Liver (tissue), 9 donors: Measurements from ENCODE around the gene PTCD2. TPM values are rescaled to one million over a fixed set of nuclear protein-coding genes. Genes with fewer than 3 reads are reported as not detected.

ENCODE experiments used
- DNase-seq: peaks from one replicate; pipeline ENCODE4 v3.0.0-alpha.2; 2017; ENCODE audit warnings: low spot score
- H3K27ac ChIP-seq, 2 donors: one replicate each; pipeline ENCODE4 v1.7.0; 2013; ENCODE audit warnings: inconsistent platforms in 2 of 2, low read length in 2 of 2, control low read depth in 1 of 2, low read depth in 1 of 2, mild to moderate bottlenecking in 1 of 2
- H3K27me3 ChIP-seq, 4 donors: one replicate each; pipeline versions ENCODE4 v1.6.1 to v1.7.0; 2013; ENCODE audit warnings: low read length in 3 of 4, inconsistent platforms in 1 of 4, mild to moderate bottlenecking in 1 of 4, moderate library complexity in 1 of 4; ENCODE audit not compliant: control insufficient read depth in 4 of 4, insufficient read depth in 4 of 4
- H3K36me3 ChIP-seq, 4 donors: one replicate each; pipeline versions ENCODE4 v1.6.1 to v1.7.0; 2013; ENCODE audit warnings: low read length in 3 of 4, mild to moderate bottlenecking in 3 of 4, low read depth in 1 of 4, moderate library complexity in 1 of 4; ENCODE audit not compliant: control insufficient read depth in 4 of 4, insufficient read depth in 3 of 4
- H3K4me1 ChIP-seq, 4 donors: one replicate each; pipeline versions ENCODE4 v1.6.1 to v1.7.0; 2013; ENCODE audit warnings: low read length in 3 of 4, mild to moderate bottlenecking in 3 of 4, moderate library complexity in 1 of 4; ENCODE audit not compliant: control insufficient read depth in 4 of 4, insufficient read depth in 4 of 4
- H3K4me3 ChIP-seq, 3 donors: one replicate each; pipeline versions ENCODE4 v1.6.1 to v1.7.0; 2013; ENCODE audit warnings: low read length in 3 of 3, control low read depth in 1 of 3, low read depth in 1 of 3, mild to moderate bottlenecking in 1 of 3
- H3K9ac ChIP-seq, 2 donors: one replicate each; pipeline ENCODE4 v1.7.0; 2013; ENCODE audit warnings: low read length in 2 of 2, mild to moderate bottlenecking in 2 of 2, moderate library complexity in 2 of 2, control low read depth in 1 of 2, low read depth in 1 of 2
- H3K9me3 ChIP-seq, 4 donors: one replicate each; pipeline versions ENCODE4 v1.6.1 to v1.7.0; 2013; ENCODE audit warnings: low read length in 3 of 4; ENCODE audit not compliant: control insufficient read depth in 4 of 4
- EGR1 ChIP-seq, 2 donors: IDR thresholded peaks; 2 replicates each; pipeline ENCODE4 v1.6.1; 2016 to 2018; ENCODE audit warnings: antibody characterized with exemption in 2 of 2, low read depth in 2 of 2
- FOXA1 ChIP-seq: IDR thresholded peaks from 2 replicates; pipeline ENCODE4 v1.6.1; 2016; ENCODE audit warnings: antibody characterized with exemption
- FOXA2 ChIP-seq: IDR thresholded peaks from 2 replicates; pipeline ENCODE4 v1.6.1; 2016; ENCODE audit warnings: antibody characterized with exemption
- GABPA ChIP-seq, 2 donors: IDR thresholded peaks in 1 of 2; conservative IDR thresholded peaks in 1 of 2; 2 replicates each; pipeline ENCODE4 v1.6.1; 2016; ENCODE audit warnings: antibody characterized with exemption in 2 of 2, mild to moderate bottlenecking in 1 of 2, moderate library complexity in 1 of 2
- HNF4A ChIP-seq, 2 donors: conservative IDR thresholded peaks; 2 replicates each; pipeline ENCODE4 v1.6.1; 2016; ENCODE audit warnings: antibody characterized with exemption in 2 of 2, mild to moderate bottlenecking in 2 of 2
- HNF4G ChIP-seq: IDR thresholded peaks from 2 replicates; pipeline ENCODE4 v1.6.1; 2016; ENCODE audit warnings: antibody characterized with exemption
- JUND ChIP-seq, 2 donors: IDR thresholded peaks; 2 replicates each; pipeline ENCODE4 v1.6.1; 2016; ENCODE audit warnings: antibody characterized with exemption in 2 of 2
- NR2F2 ChIP-seq: IDR thresholded peaks from 2 replicates; pipeline ENCODE4 v1.6.1; 2016; ENCODE audit warnings: antibody characterized with exemption
- RAD21 ChIP-seq, 2 donors: IDR thresholded peaks; 2 replicates each; pipeline ENCODE4 v1.6.1; 2016; ENCODE audit warnings: antibody characterized with exemption in 2 of 2, mild to moderate bottlenecking in 2 of 2
- REST ChIP-seq: IDR thresholded peaks from 2 replicates; pipeline ENCODE4 v1.6.1; 2016; ENCODE audit warnings: antibody characterized with exemption, mild to moderate bottlenecking
- RXRA ChIP-seq, 2 donors: IDR thresholded peaks; 2 replicates each; pipeline ENCODE4 v1.6.1; 2017 to 2018; ENCODE audit warnings: antibody characterized with exemption in 2 of 2, mild to moderate bottlenecking in 1 of 2
- SP1 ChIP-seq: IDR thresholded peaks from 2 replicates; pipeline ENCODE4 v1.6.1; 2018; ENCODE audit warnings: antibody characterized with exemption, mild to moderate bottlenecking
- TAF1 ChIP-seq: conservative IDR thresholded peaks from 2 replicates; pipeline ENCODE4 v1.6.1; 2016; ENCODE audit warnings: antibody characterized with exemption, mild to moderate bottlenecking
- YY1 ChIP-seq: IDR thresholded peaks from 2 replicates; pipeline ENCODE4 v1.6.1; 2016; ENCODE audit warnings: antibody characterized with exemption, mild to moderate bottlenecking
- WGBS: extraction: QIAGEN DNeasy Blood & Tissue Kit; methylation state at CpG from one replicate; pipeline ENCODE4 v1.1.7; 2013; 5-methylcytosine and 5-hydroxymethylcytosine counted together
- polyA plus RNA-seq, 2 donors: library from polyadenylated mRNA; stranded (reverse) in 1 of 2; unstranded in 1 of 2; fragments of 200-250 nt in 1 of 2; fragments of >200 nt in 1 of 2; fragmentation: Nextera tagmentation in 1 of 2; extraction: Ambion mirVana in 1 of 2; gene quantifications; one replicate each; pipeline versions ENCODE4 v1.2.1 to v1.2.3, GENCODE V29; 2013 to 2015
- total RNA-seq, 2 donors: library from RNA; depleted of rRNA; stranded (reverse); fragments of >200 nt; gene quantifications; one replicate each; pipeline ENCODE4 v1.2.3, GENCODE V29; 2014
- TF ChIP-seq, protein P1 (sequence below): fragments of 150-350 bp; IDR thresholded peaks from 2 replicates; pipeline ENCODE4 v1.5.1; 2017; ENCODE audit warnings: improper control_type of control experiment, low read depth, low read length; ENCODE audit not compliant: missing input control
- TF ChIP-seq, protein P2 (sequence below): IDR thresholded peaks from 2 replicates; pipeline ENCODE4 v1.6.1; 2016; ENCODE audit warnings: antibody characterized with exemption
- donor health status: healthy.
- donor health status: healthy.
- donor health status: healthy.
- donor health status: healthy.
- donor health status: healthy.

The PTCD2 gene
- total and polyA plus RNA-seq, 4 donors = 4.4 to 5.9 (median 5.2) TPM

- Histone ChIP-seq H3K4me1 (no peaks in the 10 kb centered on the region), H3K36me3 (no peaks in the 10 kb centered on the region), H3K27ac (no peak overlapping the region), H3K9ac (no peak overlapping the region), H3K27me3 (no peaks in the 10 kb centered on the region), H3K9me3 (no peaks in the 10 kb centered on the region), H3K4me3 (no peak overlapping the region)
- no peak for TF ChIP-seq FOXA1
- TF ChIP-seq, protein P1, sequence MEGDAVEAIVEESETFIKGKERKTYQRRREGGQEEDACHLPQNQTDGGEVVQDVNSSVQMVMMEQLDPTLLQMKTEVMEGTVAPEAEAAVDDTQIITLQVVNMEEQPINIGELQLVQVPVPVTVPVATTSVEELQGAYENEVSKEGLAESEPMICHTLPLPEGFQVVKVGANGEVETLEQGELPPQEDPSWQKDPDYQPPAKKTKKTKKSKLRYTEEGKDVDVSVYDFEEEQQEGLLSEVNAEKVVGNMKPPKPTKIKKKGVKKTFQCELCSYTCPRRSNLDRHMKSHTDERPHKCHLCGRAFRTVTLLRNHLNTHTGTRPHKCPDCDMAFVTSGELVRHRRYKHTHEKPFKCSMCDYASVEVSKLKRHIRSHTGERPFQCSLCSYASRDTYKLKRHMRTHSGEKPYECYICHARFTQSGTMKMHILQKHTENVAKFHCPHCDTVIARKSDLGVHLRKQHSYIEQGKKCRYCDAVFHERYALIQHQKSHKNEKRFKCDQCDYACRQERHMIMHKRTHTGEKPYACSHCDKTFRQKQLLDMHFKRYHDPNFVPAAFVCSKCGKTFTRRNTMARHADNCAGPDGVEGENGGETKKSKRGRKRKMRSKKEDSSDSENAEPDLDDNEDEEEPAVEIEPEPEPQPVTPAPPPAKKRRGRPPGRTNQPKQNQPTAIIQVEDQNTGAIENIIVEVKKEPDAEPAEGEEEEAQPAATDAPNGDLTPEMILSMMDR = no peak
- TF ChIP-seq JUND (IDR thresholded peaks at IDR 0.05) = no peak
- no peak for TF ChIP-seq SP1
- TF ChIP-seq FOXA2 = no peak
- no peak for TF ChIP-seq HNF4A (conservative IDR thresholded peaks at IDR 0.05)
- TF ChIP-seq TAF1 = no peak
- no peak for TF ChIP-seq YY1
- no peak for TF ChIP-seq EGR1 (IDR thresholded peaks at IDR 0.05; ENCODE audit: low read depth in 2 of 2)
- TF ChIP-seq HNF4G = no peak
- TF ChIP-seq REST = no peak
- TF ChIP-seq, protein P2, sequence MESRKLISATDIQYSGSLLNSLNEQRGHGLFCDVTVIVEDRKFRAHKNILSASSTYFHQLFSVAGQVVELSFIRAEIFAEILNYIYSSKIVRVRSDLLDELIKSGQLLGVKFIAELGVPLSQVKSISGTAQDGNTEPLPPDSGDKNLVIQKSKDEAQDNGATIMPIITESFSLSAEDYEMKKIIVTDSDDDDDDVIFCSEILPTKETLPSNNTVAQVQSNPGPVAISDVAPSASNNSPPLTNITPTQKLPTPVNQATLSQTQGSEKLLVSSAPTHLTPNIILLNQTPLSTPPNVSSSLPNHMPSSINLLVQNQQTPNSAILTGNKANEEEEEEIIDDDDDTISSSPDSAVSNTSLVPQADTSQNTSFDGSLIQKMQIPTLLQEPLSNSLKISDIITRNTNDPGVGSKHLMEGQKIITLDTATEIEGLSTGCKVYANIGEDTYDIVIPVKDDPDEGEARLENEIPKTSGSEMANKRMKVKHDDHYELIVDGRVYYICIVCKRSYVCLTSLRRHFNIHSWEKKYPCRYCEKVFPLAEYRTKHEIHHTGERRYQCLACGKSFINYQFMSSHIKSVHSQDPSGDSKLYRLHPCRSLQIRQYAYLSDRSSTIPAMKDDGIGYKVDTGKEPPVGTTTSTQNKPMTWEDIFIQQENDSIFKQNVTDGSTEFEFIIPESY = no peak
- 84% methylated on average over 1 of the region's 1 CpG for WGBS
- DNase-seq = no peak
Observed at GRCh38 chr5:72372331-72372730, 52.2 kb downstream of the PTCD2 start.

- Histone ChIP-seq H3K9ac (no peak overlapping the region), H3K36me3 (no peaks in the 10 kb centered on the region), H3K27me3 (no peaks in the 10 kb centered on the region), H3K27ac (no peak overlapping the region), H3K4me1 (no peaks in the 10 kb centered on the region), H3K9me3 (no peaks in the 10 kb centered on the region), H3K4me3 (no peak overlapping the region)
- no peak for DNase-seq
- 86% methylated on average over 4 of the region's 4 CpGs for WGBS
- TF ChIP-seq, protein P2 = no peak
- TF ChIP-seq GABPA (IDR thresholded peaks at IDR 0.05 in 1 of 2, conservative IDR thresholded peaks at IDR 0.05 in 1 of 2) (no peak), SP1 (no peak), YY1 (no peak), RAD21 (IDR thresholded peaks at IDR 0.05) (no peak), REST (no peak), NR2F2 (no peak), HNF4G (no peak), EGR1 (IDR thresholded peaks at IDR 0.05; ENCODE audit: low read depth in 2 of 2) (no peak), TAF1 (no peak), RXRA (IDR thresholded peaks at IDR 0.05) (no peak), HNF4A (conservative IDR thresholded peaks at IDR 0.05) (no peak), JUND (IDR thresholded peaks at IDR 0.05) (no peak)
- TF ChIP-seq, protein P1 = no peak
Observed at GRCh38 chr5:72372923-72373322, 52.8 kb downstream of the PTCD2 start.
